GDM1 (cell line): ENCODE data around the gene HRH1.
"Not testable (repeated sequence)": the region's sequence is repeated elsewhere in the genome, so short reads cannot be mapped to it uniquely, and the experiment has no call there.

ENCODE experiments used
- DNase-seq: peaks from one replicate; lab custom pipeline; 2025; lab: John Stamatoyannopoulos, UW

Gene HRH1

GRCh38 chr3:11172096-11172690, 17.9 kb downstream of the HRH1 start:
- DNase-seq = no peak

GRCh38 chr3:11173828-11174465, 19.7 kb downstream of the HRH1 start:
- DNase-seq = no peak

GRCh38 chr3:11178421-11178820, 24.1 kb downstream of the HRH1 start:
- no peak for DNase-seq

- not testable (repeated sequence) for DNase-seq
Observed at GRCh38 chr3:11184328-11184969, 30.2 kb downstream of the HRH1 start.

- no peak for DNase-seq
Observed at GRCh38 chr3:11185144-11185543, 30.9 kb downstream of the HRH1 start.

- no peak for DNase-seq
Observed at GRCh38 chr3:11185564-11186317, 31.4 kb downstream of the HRH1 start.

GRCh38 chr3:11186318-11186692, 32.0 kb downstream of the HRH1 start:
- no peak for DNase-seq

- DNase-seq = no peak
Observed at GRCh38 chr3:11186771-11187191, 32.5 kb downstream of the HRH1 start.

- no peak for DNase-seq
Observed at GRCh38 chr3:11187681-11188080, 33.4 kb downstream of the HRH1 start.

GRCh38 chr3:11188231-11188630, 33.9 kb downstream of the HRH1 start:
- no peak for DNase-seq

GRCh38 chr3:11195201-11195600, 40.9 kb downstream of the HRH1 start:
- no peak for DNase-seq

- DNase-seq = no peak
Observed at GRCh38 chr3:11195721-11196332, 41.5 kb downstream of the HRH1 start.

- DNase-seq = no peak
Observed at GRCh38 chr3:11197484-11197883, 43.2 kb downstream of the HRH1 start.

GRCh38 chr3:11198070-11198469, 43.8 kb downstream of the HRH1 start:
- no peak for DNase-seq

GRCh38 chr3:11198495-11198894, 44.2 kb downstream of the HRH1 start:
- no peak for DNase-seq

- DNase-seq = no peak
Observed at GRCh38 chr3:11199902-11200845, 45.9 kb downstream of the HRH1 start.

- DNase-seq = no peak
Observed at GRCh38 chr3:11201251-11202019, 47.1 kb downstream of the HRH1 start.

- no peak for DNase-seq
Observed at GRCh38 chr3:11203961-11204360, 49.7 kb downstream of the HRH1 start.

GRCh38 chr3:11204697-11205348, 50.5 kb downstream of the HRH1 start:
- DNase-seq = no peak

- not testable (repeated sequence) for DNase-seq
Observed at GRCh38 chr3:11205881-11206280, 51.6 kb downstream of the HRH1 start.
